Activated CD4-positive, CD25-positive, alpha-beta regulatory T cell treated with anti-CD3 and anti-CD28 coated beads, Interleukin-2, amount 50 U/mL, for 24 hours (primary cell): ENCODE measurements around the gene ARHGAP8.
A peak's percentile ranks its signal among the peaks of the same experiment; 100 is the strongest.
"Not testable (repeated sequence)": the region's sequence is repeated elsewhere in the genome, so short reads cannot be mapped to it uniquely, and the experiment has no call there.

ENCODE experiments used
- ATAC-seq, 2 donors: fragments of 150-1000 bp; cut with Tn5 transposase; one replicate each; pipeline ENCODE4 v1.10.0; 2021; ENCODE audit warnings: mild to moderate bottlenecking in 1 of 2, moderate library complexity in 1 of 2

The ARHGAP8 gene

DNA sequence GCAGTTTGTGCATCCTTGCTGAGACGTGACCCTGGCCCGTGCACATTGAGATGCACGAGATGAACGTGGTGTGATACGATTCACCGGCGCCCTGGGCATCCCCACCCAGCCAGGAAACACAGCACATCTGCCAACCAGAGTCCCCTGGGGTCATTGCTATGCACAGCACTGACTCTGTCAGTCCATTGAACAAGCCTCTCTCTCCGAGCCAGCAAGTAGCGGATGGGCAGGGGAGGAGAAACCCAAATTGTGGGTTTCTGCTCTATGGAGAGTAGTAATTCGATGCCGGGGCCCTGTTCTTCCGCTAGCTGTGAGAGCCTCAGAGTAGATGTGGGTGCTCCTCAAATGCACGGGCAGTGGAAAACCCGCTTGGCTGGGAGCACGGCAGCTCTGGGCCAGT, 85.1 kb downstream of the ARHGAP8 start:
- ATAC-seq: no peak

DNA sequence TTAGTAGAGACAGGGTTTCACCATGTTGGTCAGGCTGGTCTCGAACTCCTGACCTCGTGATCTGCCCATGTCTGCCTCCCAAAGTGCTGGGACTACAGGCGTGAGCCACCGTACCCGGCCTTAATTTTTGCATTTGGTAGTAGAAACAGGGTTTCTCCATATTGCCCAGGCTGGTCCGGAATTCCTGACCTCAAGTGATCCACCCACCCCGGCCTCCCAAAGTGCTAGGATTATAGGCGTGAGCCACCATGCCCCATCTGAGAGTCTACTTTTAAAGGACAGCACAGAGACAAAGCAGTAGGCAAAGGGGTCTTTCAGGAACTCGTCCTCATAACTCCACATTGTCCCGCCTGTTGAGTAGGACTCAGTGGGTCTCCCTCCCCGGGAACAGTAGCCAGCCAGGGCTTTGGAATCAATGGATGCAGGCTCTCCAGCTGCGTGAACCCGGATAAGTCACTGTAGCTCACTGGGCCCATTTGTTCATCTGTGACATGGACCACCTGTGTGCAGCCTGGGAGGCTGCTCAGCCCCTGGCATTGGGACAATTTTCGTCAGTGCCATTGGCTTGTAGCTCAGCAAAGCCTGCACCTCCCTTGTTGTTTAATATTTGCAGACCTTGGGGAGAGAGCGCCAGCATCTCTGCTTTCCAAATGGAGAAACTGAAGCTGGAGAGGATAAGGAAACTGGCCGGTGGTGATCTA, 86.1 kb downstream of the ARHGAP8 start:
- no peak for ATAC-seq

DNA sequence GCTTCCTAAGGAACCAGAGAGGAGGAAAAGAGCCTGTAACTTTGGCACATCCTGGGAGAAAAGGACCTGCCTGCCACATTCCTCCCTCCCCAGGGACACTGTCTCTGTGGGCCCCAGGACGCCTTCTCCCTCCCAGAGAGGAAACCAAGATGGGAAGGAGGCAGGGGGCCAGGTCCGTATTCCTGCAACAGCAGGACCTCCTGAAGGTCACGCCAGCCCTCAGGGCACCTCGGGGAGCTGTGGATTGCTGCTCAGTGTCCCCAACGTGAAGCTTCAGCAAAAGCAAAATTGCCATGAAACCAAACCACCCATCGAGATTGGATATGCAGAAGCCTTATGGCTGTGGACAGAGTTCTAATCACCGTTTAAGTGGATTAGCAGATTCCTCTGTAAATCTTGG, 86.7 kb downstream of the ARHGAP8 start:
- ATAC-seq: no peak

DNA sequence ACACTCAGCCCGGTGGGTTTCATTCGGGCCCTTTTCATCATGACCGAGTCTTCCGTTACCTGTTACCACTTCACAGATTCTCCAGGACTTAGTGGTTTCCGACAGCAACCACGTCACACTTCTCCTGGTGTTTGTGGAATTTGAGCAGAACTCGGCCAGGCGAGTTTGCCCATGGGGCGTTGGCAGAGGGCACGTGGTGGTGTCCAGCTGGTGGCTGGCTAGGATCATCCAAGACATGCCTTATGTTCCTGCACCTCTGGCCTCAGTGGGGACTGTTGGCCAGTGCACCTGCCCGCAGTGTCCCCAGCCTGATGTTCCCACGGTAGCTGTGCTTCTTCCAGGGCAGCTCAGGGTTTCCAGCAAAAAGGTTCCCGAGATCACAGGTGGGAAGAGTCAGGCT, 87.3 kb downstream of the ARHGAP8 start:
- no peak for ATAC-seq

DNA sequence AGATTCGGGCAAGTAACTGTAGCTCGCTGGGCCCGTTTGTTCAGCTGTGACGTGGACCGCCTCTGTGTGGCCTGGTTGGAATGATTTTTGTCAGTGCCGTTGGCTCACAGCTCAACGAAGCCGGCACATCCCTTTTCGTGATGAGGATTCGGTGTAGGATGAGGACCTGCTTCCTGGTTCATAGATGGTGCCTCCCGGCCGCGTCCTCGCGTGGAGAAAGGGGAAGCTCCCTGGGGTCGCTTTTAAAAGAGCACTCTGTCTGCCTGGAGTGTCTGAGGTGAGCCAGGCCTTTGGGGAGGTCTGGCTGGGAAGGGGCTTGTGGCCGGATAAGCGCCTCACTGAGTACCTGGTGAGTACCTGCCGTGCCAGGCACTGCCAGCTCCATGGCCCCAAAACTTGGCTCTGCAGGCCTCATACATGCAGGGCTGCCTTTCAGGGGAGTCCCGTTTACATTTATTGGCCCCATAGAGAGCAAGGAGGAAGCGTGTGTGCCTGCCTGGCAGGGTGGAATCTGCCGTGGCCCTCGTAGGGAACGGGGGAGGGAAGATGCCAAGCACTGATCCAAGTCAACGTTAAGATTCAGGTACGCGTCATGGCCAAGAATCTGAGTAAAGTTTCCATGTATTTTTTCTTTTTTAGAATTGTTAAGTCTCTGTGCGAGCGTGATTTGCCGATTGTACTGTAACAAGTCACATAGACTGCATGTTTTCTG, 88.4 kb downstream of the ARHGAP8 start:
- no peak for ATAC-seq

DNA sequence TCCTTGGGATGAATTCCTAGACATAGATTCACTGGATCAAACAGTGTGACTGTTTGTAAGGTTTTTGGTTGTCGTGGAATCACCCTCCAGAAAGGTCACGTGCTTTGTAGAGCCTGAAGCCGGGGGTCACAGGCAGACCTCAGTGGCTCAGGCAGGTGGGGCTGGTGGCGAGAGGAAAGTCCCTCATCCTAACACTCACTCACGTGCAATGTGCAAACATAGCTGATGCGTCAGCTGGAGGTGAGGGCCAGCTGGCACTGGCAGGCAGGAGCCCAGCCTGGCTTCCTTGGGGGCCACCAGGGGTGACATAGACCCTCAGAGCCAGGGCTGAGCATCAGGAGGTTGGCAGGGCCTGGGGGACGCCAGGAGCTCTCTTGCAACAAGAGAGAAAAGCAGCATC, 90.0 kb downstream of the ARHGAP8 start:
- no peak for ATAC-seq

DNA sequence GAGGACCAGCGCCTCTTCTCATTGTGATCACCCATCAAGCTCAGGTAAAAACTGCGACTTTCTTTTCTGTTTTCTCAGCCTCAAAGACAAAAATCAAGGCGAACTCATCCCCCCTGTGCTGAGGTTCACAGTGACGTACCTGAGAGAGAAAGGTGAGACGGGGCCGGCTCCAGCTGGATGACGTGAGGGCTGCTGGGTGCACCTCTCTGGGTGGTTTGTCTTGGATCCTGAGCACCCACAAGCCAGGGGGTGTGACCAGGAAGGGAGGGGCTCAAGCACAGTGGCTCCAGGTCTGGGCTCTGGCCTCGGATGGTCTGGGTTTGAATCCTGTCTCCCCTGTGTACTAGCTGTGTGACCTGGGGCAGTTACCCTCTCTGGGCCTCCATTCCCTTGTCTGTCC, 92.8 kb downstream of the ARHGAP8 start:
- no peak for ATAC-seq

DNA sequence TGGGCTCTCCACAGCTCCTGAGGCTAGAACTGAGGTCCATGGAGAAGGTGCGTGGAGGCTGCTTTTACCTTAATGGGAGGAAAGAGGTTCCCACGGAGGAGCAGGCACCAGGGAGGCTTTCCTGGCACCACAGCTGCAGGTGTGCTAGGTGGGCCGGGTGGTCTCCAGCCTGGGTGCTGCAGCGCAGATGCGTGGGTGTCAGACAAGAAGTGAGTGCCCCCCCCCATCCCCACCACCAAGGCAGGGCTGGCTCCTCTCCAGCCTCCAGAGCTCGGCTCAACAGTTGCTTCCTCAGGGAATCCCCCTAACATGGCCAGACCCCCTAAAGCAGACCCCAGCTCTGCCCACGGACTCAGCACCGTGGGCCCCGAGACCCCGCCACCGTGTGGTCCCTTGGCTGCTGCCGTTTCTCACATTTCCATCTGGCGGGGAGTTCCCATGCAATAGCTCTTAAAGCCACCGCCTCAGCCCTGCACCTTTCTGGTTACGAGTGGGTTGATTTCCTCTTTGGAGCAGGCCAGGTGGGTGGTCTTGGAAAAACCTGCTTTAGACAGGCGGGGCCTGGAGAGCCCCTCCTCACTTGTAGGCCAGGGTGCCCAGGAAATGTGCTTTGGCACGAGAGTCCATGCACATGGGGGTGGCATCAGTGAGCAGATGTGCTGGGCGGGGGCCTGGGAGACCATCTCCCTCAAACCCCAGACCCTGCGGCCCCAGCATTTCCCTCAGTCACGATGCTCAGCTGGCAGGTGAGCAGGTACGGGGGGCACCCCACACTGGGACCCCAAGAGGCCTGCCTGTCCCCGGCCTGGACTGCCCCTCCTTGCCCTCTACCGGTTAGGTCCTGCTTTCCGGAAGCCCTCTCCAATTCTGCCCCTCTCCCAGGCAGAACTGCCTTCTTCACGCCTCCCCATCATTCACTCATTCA, 93.7 kb downstream of the ARHGAP8 start:
- no peak for ATAC-seq

DNA sequence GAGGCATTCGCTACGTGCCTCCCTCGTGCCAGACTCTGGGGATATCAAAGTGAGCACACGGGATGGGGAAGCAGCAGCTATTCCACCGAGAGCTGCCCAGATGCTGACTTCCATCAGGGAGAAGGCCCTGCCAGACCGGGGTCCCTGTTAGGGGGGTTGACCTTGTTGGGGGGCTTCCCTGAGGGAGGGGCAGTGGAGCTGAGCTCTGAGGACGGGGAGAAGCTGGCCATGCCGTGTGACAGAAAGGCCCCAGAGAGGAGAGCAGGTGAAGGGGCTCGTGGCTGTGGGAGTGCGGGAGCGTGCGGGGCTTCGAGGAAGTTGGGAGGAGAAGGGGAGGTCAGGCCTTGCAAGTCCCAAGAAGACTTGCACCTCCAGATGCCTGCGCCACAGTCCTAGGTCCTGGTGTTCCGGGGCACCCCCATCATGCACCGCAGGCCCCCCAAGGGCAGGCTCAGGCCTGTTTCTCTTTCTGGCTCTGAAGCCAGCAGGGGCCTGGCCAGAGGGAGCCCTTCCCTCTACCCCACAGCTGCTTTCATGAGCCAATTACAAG, 94.4 kb downstream of the ARHGAP8 start:
- no peak for ATAC-seq

DNA sequence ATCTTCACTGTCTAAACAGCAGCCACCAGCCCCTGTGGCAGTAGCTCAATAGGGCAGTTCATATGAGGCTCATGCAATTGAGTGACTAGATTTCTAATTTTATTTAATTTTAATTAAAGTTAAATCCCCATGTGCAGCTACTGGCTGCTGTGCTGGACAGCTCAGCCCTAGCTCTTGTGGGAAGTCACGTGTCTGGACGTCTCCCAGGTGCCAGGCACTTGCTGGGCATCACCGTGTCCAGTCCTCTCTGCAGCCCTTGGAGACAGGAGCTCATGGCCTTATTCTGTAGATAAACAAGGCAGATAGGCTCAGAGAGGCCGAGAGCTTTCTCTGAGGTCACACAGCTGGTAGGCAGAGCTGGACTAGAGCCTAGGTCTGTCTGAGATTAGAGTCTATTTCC, 95.0 kb downstream of the ARHGAP8 start:
- no peak for ATAC-seq

DNA sequence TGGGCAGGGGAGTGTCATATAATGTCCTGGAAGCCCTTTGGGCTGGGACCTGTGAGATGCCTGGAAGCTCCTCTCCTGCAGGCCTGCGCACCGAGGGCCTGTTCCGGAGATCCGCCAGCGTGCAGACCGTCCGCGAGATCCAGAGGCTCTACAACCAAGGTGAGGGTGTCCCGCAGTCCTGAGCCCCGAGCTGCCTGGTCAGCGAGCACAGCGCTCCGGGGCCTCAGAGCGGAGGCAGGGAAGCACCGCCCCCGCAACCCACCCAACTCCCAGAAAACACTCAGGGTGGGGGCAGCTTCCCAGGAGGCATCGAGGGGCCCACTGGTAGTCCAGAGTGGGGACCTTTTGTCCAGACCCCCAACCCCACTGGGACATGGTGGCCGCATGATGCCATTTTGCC, 95.5 kb downstream of the ARHGAP8 start:
- ATAC-seq: no peak

DNA sequence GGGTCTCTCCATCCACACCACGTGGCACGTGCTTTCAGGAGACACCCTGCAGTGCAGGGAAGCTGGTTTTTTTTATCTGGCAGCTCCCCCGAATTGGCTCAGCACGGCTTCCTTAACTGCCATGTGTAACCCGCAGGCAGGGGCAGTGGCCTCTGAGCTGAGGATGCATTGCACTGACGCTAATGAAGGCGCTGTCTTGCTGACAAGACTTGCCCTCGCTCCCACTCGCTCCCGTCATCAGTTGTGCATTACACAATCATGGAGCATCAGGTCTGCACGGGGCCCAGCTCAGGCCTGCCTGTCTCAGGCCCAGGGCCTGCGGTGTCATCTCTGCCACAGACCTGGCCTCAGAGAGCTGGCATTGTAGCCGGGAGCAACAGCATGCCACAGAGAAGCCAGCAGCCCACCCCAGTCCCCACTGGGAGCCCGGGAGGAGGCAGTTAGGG, 95.9 kb downstream of the ARHGAP8 start:
- ATAC-seq: no peak

DNA sequence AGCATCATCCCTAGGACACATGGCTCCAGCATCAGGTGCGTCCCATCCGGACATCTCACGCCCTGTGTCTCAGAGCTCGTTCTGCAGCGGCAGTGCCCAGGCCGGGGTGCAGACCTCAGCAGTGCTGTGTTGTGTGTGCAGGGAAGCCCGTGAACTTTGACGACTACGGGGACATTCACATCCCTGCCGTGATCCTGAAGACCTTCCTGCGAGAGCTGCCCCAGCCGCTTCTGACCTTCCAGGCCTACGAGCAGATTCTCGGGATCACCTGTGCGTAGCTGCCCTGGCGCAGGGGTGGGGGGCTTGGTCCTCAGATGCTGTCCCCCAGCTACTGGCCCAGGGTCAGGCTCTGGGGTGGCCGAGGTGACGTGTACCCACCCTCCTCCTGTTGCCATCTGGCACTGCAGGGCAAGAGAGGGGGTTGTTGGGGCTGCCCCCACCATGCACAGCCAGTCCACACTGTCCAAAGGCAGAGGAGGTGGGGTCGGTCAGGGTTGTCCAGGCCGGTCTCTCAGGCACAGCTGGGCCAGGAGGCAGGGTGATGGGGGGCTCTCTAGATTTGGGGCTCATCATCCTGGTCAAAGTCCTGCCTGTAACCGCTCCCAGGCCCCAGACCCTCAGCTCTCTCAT, 96.5 kb downstream of the ARHGAP8 start:
- ATAC-seq: no peak

DNA sequence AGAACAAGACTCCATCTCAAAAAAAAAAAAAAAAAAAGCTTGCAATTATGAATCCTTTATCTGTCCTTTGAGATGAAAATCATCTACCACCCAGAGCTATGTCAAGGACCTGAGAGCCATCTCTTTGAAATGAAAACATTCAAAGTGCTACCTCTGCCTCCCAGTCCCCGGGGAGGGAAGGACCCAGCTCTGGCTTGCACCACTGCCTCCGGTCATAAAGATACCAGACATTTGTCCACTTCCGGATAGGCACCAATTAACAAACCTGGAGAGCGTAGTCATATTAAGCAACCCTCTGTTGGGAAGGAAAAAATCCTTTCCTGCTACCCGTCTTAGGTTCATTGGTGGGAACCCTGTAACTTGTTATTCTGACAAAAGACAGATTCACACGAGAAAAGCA, 98.6 kb downstream of the ARHGAP8 start:
- ATAC-seq: no peak

DNA sequence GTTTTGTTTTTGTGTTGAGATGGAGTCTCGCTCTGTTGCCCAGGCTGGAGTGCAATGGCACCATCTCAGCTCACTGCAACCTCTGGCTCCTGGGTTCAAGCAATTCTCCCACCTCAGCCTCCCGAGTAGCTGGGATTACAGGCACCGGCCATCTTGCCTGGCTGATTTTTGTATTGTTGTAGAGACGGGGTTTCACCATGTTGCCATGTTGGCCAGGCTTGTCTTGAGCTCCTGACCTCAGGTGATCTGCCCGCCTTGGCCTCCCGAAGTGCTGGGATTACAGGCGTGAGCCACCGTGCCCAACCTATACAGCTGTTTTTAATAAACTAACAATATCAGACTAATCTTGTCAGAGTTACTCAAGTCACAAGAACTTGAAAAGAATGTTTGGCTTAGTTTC, 102.3 kb downstream of the ARHGAP8 start:
- not testable (repeated sequence) for ATAC-seq

DNA sequence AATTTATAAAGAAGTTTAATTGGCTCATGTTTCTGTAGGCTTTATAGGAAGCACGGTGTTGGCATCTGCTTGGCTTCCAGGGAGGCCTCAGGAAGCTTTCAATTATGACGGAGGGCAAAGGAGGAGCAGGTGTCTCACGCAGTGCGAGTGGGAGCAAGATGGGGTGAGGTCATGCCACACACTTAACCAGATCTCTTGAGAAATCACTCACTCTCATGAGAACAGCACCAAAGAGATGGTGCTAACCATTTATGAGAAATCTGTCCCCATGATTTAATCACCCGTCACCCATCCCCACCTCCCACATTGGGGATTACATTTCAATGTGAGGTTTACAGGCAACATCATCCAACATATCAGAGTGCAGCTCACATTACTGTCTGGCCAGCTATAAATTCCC, 103.5 kb downstream of the ARHGAP8 start:
- peak; percentile 41 to 63 for ATAC-seq

DNA sequence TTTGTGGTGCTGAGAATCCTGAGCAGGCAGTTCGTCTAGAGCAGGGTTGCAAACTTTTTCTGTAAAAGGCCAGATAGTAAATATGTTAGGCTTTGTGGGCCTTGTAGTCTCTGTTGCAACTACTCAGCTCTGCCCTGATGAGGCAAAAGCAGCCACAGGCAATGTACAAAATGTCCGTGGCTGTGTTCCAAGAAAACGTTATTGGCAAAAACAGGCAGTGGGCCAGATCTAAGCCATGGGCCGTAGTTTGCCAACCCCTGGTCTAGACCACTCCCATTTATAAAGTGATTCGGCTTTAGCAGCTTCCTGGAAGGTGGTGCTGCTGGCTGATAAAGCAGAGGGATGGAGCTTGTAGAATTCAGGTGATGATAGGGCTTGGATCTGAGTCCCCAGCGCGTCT, 106.4 kb downstream of the ARHGAP8 start:
- ATAC-seq: not testable (repeated sequence)

DNA sequence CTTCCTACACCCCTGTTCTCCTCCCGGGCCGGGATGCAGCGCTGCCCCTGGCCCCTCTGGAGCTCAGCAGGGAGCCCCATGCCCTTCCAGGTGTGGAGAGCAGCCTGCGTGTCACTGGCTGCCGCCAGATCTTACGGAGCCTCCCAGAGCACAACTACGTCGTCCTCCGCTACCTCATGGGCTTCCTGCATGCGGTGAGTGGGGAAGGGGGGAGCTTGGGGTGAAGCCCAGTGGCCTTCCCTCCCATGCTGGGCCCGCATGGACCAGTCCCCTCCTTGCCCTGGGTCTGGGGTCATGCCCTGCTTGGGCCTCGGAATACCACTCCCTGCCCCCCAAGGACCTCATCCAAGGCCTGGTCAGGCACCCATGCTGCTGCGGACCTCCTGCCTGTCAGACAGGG, 107.3 kb downstream of the ARHGAP8 start:
- no peak for ATAC-seq

DNA sequence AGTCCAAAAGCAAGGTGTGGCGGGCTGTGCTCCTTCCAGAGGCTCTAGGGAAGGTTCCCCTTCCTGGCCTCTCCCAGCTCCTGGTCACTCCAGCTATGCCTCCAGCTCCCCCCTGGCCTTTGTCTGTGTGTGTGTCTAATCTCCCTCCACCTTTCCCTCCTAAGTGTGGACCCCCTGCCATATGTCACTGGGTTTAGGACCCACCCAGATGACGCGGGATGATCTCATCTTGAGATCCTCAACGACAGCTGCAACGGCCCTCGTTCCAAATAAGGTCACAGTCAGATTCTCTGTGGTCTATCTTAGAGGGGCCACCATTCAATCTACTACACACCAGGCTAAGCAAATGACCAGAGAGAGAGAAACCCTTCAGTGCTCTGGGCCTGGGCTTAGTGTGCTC, 107.9 kb downstream of the ARHGAP8 start:
- no peak for ATAC-seq

DNA sequence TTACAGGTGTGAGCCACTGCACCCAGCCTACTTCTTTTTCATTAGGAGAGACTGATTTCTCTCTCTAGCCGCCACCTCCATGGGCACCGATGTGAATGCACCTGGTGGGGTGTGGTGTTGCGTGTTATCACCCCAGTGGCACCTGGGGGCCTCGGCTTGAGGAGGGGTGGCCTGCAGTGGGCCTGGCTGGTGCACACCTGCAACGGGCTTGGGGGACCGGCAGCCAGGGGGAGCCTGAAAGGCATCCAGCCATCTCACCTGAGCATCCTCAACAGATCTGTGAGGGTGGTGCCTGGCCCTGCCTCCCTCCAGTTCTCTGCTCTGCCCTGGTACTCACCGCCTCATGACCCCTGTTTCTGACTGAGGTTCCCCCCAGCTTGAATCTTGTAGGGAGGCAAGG, 108.9 kb downstream of the ARHGAP8 start:
- no peak for ATAC-seq

DNA sequence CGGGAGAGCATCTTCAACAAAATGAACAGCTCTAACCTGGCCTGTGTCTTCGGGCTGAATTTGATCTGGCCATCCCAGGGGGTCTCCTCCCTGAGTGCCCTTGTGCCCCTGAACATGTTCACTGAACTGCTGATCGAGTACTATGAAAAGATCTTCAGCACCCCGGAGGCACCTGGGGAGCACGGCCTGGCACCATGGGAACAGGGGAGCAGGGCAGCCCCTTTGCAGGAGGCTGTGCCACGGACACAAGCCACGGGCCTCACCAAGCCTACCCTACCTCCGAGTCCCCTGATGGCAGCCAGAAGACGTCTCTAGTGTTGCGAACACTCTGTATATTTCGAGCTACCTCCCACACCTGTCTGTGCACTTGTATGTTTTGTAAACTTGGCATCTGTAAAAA, 109.9 kb downstream of the ARHGAP8 start:
- no peak for ATAC-seq

DNA sequence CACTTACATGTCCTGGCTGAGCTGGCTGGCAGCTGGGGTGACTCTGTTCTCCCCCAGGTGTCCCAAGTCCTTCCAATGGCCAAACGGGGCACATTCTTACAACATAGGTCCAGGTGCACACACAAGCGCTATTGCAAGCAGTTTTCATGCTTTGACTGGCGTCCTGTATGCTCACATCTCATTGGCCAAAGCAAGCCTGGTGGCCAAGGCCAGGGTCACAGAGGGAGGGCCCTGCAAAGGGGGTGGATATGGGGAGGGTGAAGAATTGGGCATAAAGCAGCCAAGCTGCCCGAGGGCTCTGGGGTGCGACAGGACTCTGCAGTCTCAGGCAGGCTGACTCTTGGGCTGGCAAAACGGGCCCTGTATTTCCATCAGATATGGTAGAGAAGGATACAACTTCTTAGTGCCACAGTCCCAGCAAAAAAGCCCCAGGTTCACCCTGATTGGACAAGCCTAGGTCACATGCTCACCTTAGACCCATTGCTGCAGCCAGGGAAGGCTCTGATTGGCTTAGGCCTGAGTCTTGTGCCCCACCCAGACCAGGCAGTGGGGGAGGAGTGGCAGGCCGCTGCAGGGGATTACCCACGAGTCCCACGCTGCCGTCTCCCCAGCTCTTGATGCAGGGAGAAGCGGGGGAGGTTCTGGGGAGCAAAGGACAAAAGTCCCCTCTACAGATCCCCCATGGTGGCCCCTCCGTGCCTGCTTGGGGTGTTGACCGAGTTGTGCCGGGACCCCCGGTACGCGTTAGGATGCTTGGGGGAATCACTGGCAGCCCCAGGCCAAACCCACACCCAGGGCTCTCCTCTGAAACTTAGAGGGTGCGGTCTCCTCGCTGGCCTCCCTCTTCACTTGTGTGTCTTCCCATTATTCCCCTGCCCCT, 110.8 kb downstream of the ARHGAP8 start:
- ATAC-seq: no peak
